SIG-M5 (cell line): ENCODE data around the gene CCDC81.
"Not testable (repeated sequence)": the region's sequence is repeated elsewhere in the genome, so short reads cannot be mapped to it uniquely, and the experiment has no call there.

Source experiments
- DNase-seq: peaks from one replicate; lab custom pipeline; 2025; lab: John Stamatoyannopoulos, UW

The CCDC81 gene

GRCh38 chr11:86388198-86388597 lies 13.5 kb downstream of the CCDC81 start:
- no peak for DNase-seq

DNA sequence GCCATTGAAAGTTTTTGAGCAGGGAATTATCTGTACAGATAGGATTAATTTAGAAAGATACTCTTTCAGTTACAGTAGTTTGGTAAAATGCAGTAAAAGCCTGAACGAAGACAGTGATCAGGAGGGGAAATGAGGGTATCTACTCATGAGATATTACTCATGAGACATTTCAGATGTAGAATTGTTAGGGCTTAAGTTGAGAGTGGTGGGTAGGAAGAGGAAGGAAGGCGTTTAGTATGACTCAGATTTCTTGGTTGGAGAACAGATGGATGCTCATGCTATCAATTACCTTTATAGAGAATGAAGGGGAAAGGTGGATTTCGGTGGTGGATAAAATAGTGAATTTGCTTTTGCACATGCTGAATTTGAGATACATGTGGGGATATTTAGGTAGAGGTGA lies 15.8 kb downstream of the CCDC81 start:
- no peak for DNase-seq

GRCh38 chr11:86395061-86395551 lies 20.4 kb downstream of the CCDC81 start:
- no peak for DNase-seq

- DNase-seq, result no peak
Observed at GRCh38 chr11:86396396-86396795, 21.7 kb downstream of the CCDC81 start.

- DNase-seq, result no peak
Observed at GRCh38 chr11:86397351-86397750, 22.7 kb downstream of the CCDC81 start.

- no peak for DNase-seq
Observed at GRCh38 chr11:86398106-86398505, 23.4 kb downstream of the CCDC81 start.

GRCh38 chr11:86403458-86403857 lies 28.8 kb downstream of the CCDC81 start:
- DNase-seq, result no peak

DNA sequence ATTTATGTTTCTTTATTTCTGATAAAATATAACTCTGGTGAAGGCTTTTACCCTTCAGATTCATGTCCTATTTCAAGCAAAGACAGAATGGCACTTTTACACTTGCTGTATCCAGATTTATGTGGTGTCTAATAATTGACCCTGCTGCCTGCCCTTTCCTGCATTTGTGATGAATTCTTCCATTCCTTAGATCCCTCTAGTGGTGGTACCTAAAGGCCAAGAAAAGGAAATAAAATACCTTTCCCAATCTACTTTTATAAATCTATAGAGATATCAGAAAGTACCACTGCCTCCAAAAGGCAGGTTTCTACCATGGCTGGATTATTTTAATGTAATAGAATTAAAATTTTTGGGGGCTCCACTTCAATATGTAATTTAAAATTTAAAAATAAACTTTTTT lies 34.2 kb downstream of the CCDC81 start:
- DNase-seq, result no peak

- DNase-seq, result no peak
Observed at GRCh38 chr11:86414032-86414431, 39.3 kb downstream of the CCDC81 start.

GRCh38 chr11:86415026-86415425 lies 40.3 kb downstream of the CCDC81 start:
- no peak for DNase-seq

DNA sequence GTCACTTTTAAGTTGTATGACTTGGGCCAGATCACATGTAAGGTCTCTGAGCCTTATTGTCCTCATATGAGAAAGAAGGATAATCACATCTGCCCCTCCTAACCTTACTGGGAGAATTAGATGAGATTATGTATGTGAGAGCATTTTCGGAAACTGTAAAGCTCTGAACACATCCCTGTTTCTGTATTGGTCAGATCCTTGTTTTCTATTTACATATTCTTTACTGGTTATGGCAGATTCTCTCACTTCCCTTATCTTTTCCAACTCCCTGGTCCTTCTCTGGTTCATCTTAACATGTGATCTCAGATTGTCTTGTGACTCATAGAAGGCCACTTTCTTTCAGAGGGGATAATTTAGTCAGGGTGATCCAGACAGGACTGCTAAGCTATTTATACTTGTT lies 41.8 kb downstream of the CCDC81 start:
- no peak for DNase-seq

- not testable (repeated sequence) for DNase-seq
Observed at GRCh38 chr11:86416951-86417350, 42.3 kb downstream of the CCDC81 start.

- no peak for DNase-seq
Observed at GRCh38 chr11:86418106-86418505, 43.4 kb downstream of the CCDC81 start.

DNA sequence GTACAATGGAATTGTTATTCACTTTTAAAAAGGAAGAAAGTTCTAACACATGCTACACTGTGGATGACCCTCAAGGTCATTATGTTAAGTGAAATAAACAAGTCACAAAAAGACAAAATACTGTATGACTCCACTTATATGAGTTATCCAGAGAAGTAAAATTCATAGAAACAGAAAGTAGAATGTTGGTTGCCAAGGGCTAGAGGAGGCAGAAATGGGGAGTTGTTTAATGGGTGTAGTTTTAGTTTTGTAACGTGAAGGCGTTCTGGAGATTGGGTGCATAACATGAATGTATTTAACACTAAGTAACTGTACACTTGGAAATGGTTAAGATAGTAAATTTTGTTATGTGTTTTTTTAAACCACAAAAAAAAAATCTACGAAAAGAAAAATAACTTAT lies 43.8 kb downstream of the CCDC81 start:
- DNase-seq, result no peak

DNA sequence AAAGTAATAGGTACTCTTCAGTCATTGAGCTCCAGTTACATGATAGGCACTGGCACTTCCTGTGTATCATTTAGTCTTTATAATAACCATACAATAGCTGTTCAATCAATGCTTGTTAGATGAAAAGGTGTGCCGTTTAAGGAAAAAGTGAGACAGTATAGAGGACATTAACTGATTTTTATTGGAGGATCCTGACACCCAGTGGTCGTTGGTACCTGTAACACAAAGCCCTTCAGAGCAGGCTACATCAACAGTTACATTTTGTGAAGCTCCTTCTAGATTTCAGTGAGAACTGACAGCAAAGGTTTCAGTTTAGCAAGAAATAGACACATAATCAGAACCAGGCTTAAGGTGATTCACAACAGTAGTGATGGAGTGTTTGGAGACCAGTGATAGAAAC lies 44.2 kb downstream of the CCDC81 start:
- DNase-seq, result no peak

DNA sequence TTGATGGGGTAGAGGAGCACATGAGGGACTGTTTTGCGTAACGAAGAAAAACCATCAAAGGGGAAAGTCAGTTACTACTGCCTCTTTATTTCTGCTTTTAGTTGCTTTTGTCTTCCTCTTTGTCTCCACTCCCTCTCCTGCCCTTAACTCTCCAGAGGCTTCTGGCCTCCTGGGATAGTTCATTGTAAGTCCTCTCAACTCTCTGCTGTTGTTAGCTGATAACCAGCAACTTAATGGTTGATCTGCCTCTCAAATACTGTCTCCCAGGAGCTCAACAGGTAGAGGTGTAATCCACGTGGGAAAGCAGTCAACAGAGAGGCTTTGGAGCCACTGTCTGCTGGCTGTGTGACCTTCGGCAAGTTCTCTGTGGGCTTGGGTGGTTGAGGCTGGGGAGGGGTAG lies 47.3 kb downstream of the CCDC81 start:
- no peak for DNase-seq

- no peak for DNase-seq
Observed at GRCh38 chr11:86422371-86422770, 47.7 kb downstream of the CCDC81 start.

- DNase-seq, result not testable (repeated sequence)
Observed at GRCh38 chr11:86423488-86423887, 48.8 kb downstream of the CCDC81 start.

DNA sequence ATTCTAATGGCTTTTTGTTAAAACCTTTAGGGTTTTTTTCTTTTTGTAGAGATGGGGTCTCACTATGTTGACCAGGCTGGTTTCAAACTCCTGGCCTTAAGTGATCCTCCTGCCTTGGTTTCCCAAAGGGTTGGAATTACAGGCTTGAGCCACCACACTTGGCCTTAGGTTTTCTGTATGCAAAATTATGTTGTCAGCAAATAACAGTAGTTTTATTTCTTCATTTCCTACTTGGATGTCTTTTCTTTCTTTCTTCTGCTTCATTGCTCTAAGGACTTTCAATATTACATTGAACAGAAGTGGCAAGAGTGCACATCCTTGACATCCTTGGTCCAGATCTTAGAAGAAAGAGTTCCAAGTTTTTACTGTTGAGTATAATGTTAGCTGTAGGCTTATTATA lies 52.8 kb downstream of the CCDC81 start:
- no peak for DNase-seq

DNA sequence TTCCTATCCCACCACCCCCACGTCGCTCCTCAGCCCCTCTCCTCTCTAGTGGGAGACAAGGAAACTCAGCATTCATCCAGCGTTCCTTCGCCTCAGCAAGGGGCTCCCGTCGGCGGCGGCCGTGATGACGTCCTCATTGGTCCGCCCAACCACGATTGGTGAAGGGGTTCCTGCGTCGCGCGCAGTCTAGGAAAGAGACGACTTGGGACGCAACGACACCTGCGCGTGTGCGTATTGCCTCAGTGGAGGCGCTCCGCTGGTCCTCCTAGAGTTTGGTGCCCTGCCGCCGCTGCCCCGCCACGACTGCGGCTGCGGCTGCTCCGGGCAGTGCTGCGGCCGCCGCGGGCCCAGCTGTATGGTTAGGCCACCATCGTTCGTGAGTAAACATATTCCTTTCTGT lies 56.6 kb downstream of the CCDC81 start:
- no peak for DNase-seq

GRCh38 chr11:86433361-86434095 lies 58.8 kb downstream of the CCDC81 start:
- not testable (repeated sequence) for DNase-seq

DNA sequence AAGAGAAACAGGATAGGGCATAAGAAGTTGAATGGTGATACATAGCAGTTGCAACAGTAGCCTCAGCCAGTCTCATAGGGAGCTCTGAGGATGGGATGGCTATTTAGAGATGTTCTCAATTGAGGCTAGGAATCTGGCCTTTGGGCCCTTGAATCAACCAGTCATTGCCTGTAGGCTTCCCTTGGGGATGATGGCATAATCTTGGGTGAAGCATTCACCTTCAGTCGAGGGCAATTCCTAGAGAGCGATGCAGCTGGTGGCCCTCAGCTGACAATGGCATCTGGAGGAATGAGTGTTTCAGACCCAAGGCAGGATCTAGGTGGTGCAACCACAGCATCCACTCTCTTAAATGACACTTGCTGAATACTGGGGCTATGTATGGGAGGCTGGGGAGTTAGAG lies 61.0 kb downstream of the CCDC81 start:
- DNase-seq, result no peak

GRCh38 chr11:86438685-86439084 lies 64.0 kb downstream of the CCDC81 start:
- DNase-seq, result no peak

DNA sequence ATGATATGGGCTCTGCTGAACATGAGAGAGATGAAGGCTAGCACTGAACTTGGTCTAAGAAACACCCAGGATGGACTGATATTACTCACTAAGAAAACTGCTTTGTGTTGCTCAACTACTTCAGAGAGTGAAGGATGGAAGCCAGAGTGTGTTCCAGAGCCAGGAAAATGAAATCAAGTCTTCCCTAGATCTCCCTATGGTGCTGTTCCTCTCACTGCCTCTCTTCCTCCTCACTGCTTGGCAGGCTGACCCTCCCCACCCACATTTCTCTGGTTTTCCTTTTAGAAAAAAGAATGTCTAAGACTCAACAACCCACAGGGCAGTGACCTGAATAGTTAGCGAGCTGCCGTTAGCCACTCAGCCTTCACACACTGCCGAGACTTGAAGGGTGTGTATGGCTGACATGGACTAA lies 65.6 kb downstream of the CCDC81 start:
- DNase-seq, result no peak
